NCI-H345 treated with DMSO at 0.1 percent for 48 hours (cell line): ENCODE results near the gene GPC3.

Source experiments
- DNase-seq: peaks from one replicate; lab custom pipeline; 2025; ENCODE audit not compliant: unreplicated experiment; lab: John Stamatoyannopoulos, UW

The GPC3 gene

DNA sequence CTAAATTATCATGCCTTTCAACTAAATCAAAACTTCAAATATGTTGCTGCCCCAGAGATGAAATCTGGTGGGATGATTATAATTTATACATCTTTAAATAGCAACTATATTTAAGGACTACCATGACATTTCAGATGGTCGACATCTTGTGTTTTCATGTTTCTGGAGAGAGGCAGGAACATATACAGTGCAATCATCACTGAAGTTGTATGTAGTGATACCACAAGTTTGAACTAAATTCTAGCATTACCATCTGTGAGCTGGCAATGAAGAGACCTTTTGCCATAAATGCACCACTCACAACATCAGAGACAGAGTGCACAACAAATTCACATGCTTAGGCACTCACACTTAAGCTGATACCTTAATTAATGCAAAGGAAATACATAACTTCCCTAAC, 373.7 kb downstream of the GPC3 start:
- DNase-seq = no peak

DNA sequence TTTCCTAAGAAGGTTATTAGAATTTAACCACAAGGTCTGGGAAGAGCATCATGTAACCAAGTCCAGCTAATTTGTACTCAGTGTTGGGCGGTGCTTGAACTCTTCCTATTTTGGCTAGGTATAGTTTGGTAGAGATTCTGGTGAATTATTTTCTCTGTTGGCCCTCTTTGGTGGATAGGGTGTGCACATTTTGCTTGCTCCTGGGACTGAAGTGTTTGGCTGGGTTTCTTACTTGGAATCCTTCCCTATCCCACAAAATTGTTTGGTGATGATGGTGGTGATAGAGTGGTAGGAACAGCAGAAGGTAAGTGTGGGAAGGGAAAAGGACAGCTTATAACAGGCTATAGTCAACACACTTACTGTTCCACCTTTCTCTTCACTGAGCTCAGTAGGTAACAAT, 375.3 kb downstream of the GPC3 start:
- DNase-seq = no peak

DNA sequence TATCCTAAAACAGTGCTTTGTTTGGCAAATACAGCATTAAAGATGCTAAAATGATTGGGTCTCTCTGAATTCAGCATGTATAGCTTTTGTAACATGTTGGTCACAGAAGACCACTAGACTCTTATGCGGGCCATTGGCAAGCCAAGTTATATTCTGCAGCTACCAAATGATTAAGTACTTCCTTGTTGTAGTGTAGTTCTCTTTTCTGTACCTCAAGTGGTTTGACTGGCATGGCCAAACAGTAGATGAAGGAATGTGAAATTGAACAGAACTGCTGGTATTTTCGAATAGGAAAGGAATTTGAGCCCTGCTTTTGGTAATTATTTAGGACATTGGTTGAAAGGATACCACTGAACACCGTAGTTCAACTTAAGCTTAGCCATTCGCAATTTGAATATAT, 376.2 kb downstream of the GPC3 start:
- no peak for DNase-seq

DNA sequence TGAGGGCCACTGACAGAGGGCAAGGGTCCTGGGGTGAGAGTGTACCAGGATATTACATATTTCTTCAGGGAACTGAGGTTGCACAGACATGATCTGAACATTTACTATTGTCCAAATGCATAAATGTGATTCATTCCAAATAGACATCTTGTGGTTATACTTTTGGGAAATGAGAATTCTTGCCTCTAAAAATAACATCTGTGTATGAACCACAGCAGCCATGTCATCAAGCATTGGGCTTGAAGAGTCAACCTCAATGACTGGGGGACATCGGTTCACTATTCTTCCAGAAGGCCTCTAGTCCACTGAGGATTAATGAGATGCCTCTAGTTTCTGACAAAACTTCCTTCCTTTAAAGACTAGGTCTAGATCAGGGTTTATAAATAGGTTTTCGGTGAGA, 377.0 kb downstream of the GPC3 start:
- DNase-seq = no peak

DNA sequence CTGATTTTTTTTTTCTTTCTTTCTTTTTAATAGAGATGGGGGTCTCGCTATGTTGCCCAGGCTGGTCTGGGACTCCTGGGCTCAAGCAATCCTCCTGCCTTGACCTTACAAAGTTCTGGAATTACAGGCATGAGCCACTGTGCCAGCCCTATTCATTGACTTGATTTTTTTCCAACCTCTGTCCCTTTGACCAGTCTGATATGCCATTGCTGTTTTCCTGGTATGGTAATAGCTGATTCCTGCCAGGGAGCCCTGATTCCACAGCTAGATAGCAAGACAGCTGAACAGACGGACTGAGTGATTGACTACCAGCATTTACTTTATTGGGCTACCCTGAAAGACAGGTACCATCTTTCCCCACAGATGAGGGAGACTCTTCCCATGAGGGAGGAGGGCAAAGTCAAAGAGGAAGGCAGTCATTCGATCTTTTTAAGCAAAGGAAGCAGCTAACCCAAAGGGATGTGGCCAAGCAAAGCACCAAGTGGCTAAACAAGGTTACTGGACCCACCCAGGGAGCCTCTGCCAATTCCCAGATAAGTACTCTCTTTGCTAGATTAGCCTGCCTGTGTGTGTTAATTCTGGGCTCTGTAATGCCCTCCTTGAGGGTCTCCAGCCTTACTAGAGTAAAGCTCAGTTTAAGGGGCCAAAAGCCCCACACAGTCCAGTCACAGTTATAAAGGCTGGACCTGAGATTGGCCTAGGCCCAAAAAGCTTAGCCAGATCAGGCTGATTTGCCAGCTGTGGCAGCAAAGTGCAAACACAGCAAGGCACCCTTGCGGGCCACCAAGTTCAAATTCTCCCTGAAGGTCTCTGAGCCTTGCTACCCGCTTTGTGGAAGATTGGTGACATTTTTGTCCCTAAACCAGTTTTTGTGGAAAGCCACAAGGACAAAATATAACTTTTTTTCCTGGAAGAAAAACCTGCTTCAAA, 377.7 kb downstream of the GPC3 start:
- no peak for DNase-seq

DNA sequence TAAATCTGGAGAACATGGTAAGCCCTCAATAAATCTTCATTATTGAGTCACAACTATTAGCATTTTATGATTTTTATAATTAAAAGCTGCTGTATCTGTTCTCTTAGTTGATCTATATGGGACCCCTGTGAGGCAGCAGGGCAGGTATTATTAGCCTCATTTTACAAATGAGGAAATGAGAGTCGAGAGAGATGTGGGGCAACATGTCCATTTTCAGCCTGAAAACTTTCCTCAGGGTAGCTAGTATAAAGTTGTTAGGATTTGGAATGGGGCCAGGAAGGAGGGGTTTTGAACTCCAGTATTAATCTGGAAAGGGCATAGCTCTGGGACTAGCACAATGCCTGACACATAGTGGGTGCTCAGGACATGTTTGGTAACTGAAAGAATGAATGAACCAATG, 378.4 kb downstream of the GPC3 start:
- DNase-seq = no peak

DNA sequence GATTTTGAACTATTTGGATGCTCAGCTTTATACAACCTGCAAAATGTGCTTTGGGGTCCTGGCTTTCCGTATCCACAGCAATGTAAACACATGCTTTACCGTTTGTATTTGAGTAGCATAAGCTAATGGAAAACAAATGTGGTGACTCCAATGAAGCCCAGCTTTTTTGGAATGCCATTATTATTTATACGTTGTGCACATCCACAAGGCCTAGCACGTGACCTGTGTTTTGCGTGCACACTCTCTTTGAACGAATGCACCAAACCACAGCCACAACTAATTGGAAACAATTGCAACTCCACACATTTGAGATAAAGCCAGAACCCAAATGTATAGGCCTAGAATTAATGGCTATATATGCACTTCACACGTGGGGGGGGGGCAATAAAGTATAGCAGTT, 380.6 kb downstream of the GPC3 start:
- DNase-seq = no peak

DNA sequence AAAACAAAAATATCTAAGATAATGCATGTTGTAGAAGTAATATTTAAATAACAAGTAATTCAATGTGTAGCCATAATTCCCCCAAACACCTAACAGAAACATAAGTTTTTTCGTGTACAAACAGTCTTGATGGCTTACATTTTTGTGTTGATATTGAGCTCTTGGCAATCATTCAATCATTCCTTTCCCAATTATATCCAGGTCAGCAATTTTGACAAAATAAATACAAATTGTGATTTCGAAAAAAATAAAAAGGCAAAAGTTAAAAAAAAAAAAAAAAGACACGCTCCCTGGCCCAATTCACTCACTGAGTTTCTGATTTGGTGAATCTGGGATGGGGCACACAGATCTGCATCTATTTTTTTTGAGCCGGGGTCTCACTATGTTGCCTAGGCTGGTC, 382.5 kb downstream of the GPC3 start:
- no peak for DNase-seq

DNA sequence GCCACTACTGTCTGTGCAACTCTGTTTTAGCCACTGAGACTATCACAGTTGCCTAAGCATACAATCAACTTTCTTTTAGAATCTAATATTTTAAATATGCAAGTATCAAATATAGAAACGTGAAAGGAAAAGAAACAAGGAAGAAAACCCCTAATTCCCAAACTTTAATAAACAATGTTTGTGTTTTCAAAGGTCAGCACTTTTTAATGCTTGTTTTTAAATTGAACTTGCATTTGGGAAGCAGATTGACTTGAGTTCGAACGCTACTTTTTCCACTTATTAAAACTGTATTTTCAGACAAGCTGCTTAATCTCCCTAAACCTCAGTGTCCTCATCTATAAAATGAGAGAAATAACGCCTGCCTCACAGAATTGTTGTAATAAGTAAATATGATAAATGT, 384.3 kb downstream of the GPC3 start:
- DNase-seq = no peak

DNA sequence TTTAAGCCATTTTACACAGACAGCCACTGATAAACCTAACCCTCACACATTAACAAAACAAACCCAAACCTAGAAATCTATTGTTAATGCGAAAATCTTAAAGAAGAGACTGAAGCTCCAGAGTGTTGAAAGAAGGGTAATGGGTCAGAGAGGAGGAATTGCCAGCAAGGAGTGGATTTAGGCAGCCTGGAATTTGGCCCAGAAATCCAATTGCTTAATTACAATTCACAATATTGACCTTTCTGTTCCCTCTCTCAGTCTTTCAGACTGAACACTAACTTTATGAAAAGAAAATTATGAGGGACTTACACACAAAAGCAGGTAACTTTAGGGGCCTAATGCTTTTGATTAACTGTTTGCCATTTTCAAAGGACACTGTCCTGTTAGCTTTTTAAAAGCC, 384.9 kb downstream of the GPC3 start:
- DNase-seq = no peak

DNA sequence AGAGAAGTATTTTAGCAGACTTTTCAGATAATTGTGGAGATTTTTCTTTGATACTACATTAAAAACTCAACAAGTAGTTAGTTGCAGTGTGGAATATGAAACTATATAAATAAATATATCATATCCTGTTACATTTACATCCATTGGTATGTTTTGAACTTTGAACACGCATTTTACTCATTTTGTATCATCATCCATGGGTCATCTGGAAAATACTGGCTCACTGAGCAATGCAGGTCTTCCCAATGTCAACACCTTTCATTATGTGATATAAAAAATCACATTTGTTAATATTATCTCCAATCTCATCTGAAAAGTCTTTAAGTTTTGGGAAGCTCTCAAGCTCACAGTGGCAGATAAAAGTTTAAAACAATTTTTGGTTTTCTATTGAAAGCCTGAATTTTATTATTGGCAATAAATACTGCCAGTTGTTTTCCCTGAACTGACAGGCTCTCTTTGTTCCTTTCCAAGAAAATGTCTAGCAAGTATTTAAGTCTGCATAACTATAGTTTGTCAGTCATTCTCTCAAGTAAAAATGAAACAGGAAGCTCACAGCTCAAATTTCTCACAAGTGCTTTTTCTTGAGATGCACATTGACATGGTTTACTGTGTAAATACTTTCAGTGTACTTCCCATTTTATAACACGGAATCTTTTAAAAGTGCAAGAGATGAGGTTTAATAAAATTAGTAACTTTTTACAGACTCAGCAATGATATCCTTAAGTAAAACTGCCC, 386.6 kb downstream of the GPC3 start:
- DNase-seq = no peak

DNA sequence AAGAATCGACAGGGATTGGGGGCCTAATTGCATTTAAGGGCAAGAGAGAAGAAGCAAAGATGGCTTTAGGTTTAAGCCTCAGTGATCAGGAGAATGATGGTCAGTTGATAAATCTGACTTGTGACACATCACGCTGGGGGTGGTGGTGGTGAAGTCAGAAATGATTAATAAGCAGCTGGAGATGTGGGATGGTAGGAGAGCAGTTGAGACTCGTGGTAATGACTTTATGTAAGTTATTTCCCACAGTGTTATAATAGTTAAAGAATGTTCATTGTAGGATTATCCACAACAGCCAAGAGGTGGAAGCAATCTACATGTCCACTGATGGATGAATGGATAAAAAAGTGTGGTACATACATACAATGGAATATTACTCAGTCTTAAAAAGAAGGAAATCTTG, 391.2 kb downstream of the GPC3 start:
- no peak for DNase-seq

DNA sequence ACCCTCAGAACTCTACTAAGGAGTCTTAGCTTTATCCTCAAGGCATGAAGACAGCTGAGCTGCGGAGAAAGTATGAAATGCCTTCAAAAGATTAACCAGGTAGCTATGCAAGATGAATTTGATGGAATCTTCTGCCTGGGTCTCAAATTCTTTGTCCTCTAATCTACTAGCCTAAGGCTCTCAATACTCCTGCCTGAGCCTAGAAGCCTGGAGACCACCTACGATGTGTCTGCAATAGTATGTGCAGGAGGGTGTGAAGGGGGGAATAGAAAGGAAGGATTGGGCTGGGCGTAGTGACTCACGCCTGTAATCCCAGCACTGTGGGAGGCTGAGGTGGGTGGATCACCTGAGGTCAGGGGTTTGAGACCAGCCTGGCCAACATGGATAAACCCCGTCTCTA, 391.9 kb downstream of the GPC3 start:
- no peak for DNase-seq

DNA sequence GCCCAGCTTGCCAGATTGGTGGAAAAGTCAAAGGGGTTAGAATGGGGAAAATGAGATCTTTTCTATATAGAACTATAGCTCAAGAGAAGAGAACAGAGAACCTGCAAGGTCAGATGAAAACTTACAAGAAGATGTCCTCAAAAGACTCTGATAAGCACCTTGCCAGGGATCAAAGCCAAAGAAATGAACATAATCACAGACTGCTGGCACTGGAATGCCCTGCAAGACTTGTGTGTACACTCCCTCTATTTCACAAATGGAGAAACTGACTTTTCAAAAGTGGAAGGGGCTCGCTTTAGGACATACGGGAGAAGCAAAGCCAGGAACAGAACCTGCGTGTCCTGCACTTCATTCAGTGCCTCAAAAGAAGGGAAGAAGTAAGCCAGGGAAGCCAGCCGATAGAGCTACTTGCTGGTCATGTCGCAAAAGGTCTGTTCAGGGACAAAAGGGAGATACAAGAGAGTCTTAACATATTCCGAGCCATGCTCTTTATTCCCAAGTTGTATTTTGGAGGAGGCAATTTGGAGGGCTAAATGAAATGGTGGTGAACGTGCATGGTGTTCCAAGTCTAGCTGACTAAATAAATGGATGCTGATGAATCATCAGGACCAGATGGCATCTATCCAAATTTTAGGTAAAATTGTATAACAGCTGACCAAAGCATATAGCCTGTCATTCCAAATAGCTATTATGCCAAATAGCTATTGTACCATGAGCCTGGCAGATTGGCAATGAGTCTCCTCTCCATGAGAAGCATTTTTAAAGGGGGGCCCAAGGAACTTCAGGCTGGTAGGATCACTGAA, 394.5 kb downstream of the GPC3 start:
- no peak for DNase-seq

DNA sequence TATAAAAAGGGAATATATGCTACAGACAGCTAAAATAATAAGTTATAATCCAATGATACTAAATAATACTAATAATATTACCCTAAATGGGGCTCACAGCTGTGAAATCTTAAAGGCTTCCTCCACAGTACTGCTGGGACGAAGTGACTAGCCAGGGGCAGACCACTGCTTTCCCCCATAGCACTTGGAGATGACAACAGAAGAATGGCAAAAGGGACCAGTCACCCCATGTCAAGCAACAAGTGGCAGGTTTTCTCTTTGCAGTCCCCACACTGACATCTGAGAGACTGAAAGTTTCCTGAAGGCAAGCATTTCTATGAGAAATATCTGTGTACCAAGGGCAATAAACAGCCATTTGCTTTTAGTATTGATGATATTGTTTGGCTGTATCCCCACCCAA, 396.6 kb downstream of the GPC3 start:
- DNase-seq = no peak

DNA sequence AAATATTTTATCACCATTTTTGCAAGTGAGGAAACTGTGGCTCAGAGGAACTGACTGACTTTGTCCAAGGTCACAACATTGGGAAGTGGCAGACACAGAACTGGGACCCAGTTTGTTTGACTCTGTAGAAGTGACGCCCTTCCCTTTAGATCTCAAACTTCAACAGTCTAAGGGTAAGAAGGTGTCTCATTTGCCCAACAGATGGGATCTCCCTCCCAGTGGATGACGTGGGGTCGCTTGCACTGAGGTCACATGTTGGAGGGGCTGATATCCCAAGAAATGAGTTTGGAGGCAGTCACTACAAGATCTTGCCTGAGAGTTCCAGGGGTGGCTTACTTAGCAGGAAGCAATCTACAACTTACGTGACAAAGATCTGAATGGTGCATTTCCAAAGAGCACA, 397.6 kb downstream of the GPC3 start:
- DNase-seq = no peak

DNA sequence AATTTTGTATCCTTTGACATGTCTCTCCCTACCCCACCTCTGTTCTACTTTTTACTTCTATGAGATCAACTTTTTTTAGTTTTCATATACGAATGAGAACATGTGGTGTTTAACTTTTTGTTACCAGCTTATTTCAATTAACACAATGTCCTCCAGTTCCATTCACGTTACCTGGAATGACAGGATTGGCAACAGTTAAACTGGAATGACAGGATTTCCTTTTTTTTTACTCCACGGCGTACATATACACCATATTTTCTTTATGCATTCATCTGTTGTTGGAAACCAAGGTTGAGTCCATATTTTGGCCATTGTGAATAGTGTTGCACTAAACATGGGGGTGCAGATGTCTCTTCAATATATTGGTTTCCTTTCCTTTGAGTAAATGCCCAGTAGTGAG, 398.3 kb downstream of the GPC3 start:
- no peak for DNase-seq

DNA sequence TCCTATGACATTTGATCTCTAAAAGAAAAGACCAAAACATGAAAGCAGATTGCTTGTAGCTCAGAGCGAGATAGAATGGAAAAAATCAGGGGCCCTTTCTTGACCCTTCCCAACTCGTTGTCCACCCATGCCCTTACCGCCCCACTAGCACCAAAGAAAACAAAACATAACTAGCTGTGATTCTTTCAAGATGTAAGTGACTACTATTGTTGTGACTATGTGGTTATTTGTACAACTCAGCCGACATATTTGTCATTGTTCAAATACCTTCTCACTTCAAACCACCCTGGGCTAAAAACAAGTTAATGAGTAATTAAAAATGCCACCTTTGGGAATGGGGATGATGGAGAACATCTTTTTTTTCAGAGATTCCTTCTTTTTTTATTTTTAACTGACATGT, 399.0 kb downstream of the GPC3 start:
- no peak for DNase-seq

DNA sequence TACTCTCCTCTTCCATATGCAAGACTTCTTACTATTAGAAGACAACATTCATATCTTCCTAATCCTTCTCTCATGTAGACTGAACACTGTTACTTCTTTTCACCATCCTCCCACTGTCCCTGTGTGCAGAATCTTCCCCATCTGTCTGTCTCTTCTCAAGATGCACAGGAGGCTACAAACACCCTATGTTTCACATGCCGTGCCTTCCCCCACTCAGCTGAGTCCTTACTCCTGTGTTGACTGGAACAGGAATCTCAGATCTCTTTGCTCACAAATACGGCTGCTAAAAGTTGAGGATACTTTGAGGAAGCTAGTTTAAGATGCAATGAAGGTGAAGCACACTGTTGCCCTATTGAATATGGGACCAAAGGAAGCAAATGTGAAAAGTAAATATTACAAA, 401.6 kb downstream of the GPC3 start:
- no peak for DNase-seq

DNA sequence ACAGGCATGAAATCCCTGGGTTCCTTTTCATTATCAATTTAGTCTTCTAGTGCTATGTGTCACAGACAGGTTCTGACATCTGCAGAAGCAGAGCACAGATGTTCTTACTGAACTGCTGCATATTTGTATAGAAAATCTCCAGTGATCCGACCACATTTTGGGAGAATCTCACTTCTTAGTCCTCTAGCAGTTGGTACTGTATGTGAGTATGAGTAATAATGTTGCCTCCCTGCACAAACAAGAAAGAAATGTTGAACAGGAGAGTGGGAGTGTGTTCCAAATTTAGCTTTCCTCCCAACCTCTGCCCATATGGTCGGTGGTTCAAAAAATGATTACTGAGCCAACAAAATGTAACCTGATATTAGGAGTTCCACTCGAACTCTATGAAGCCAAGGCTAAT, 404.8 kb downstream of the GPC3 start:
- no peak for DNase-seq

DNA sequence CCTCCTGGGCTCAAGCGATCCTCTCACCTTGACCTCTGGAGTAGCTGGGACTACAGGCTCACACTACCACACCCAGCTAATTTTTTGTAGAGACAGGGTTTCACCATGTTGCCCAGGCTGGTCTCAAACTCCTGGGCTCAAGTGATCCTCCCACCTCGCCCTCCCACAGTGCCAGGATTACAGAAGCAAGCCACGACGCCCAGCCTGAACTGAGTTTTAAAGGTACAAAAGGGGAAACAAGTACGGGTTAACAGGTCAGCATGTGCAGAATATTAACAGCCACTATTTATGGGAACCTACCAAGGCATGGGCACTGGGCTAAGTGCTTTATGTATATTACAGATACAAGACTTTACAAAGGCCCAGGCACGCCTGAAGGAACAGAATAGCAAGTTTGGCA, 405.8 kb downstream of the GPC3 start:
- DNase-seq = no peak

DNA sequence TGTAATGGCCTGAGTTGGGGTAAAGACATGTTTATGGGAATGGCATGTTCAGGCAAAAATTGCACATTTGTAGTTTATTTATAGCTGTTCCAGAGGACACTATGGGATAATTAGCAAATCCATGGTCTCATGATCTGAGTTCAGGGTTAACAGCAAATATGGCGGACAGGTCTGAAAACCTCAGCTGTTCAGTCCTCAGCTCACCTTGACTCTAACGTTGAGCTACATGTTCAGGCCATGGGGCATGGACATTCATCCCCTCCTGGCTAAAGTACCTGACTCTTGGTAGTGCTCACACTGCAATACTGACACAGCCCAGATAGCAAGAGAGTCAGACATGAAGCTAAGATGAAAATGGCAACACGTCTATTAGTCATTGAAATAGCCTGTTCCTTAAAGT, 408.5 kb downstream of the GPC3 start:
- DNase-seq = no peak
